ENCODE measurements around the gene ZBTB9.

- TF ChIP-seq CTCF (conservative IDR thresholded peaks at IDR 0.05; ENCODE audit: low read depth, low read length) = no peak
- TF ChIP-seq EZH2 (IDR thresholded peaks at IDR 0.05; ENCODE audit: borderline replicate concordance, low read depth, low read length, poor library complexity, severe bottlenecking) = no peak
Measured at GRCh38 chr6:33502486-33502885, 48.1 kb downstream of the ZBTB9 start.
